PC-9 (cell line): ENCODE measurements around the gene MGRN1. TPM values are rescaled to one million over a fixed set of nuclear protein-coding genes. Genes with fewer than 3 reads are reported as not detected.

Source experiments
- BruUV-seq: library from RNA; stranded (reverse); fragments of 400-500 nt; replicated peaks from 2 replicates; lab custom pipeline; 2021; lab: Mats Ljungman, UMichigan
- CTCF ChIA-PET: fragments of 300-600 bp; sonication (Branson Sonifier 250); formaldehyde crosslinking; loops from one replicate; lab custom pipeline; 2022; ENCODE audit warnings: antibody characterized with exemption; lab: Charles Lee
- POLR2A ChIA-PET: fragments of 300-600 bp; sonication (Branson Sonifier 250); formaldehyde crosslinking; loops from one replicate; lab custom pipeline; 2022; ENCODE audit warnings: antibody characterized with exemption; ENCODE audit not compliant: unreplicated experiment; lab: Charles Lee
- DNase-seq, 2 experiments: peaks; one replicate each; pipeline versions ENCODE4 v3.0.0 to v3.0.0-alpha.2; 2015 to 2022; ENCODE audit warnings: mixed read lengths in 1 of 2
- H2AFZ ChIP-seq: fragments of 200-600 bp; sonication (generic); 2 replicates; pipeline ENCODE4 v1.8.1; 2017; ENCODE audit warnings: antibody characterized with exemption
- H3F3A ChIP-seq: fragments of 200-600 bp; sonication (generic); 2 replicates; pipeline ENCODE4 v1.8.1; 2017; ENCODE audit warnings: antibody characterized with exemption, mild to moderate bottlenecking, low read depth; ENCODE audit not compliant: insufficient read depth
- H3K27ac ChIP-seq: fragments of 200-600 bp; sonication (generic); 2 replicates; pipeline ENCODE4 v1.6.1; 2016; ENCODE audit warnings: mixed run types
- H3K27me3 ChIP-seq: fragments of 200-600 bp; sonication (generic); 2 replicates; pipeline ENCODE4 v1.6.1; 2016; ENCODE audit warnings: low read depth, mixed run types; ENCODE audit not compliant: insufficient read depth
- H3K36me3 ChIP-seq: fragments of 200-600 bp; sonication (generic); 2 replicates; pipeline ENCODE4 v1.6.1; 2016; ENCODE audit warnings: low read depth, mixed run types
- H3K4me1 ChIP-seq: fragments of 200-600 bp; sonication (generic); replicated peaks from 2 replicates; pipeline ENCODE4 v1.6.1; 2016; ENCODE audit warnings: mixed run types; ENCODE audit not compliant: insufficient read depth
- H3K4me2 ChIP-seq: fragments of 200-600 bp; sonication (generic); 2 replicates; pipeline ENCODE4 v1.6.1; 2017; ENCODE audit warnings: mixed run types
- H3K4me3 ChIP-seq: fragments of 200-600 bp; sonication (generic); 2 replicates; pipeline ENCODE4 v1.6.1; 2016; ENCODE audit warnings: mixed run types
- H3K79me2 ChIP-seq: fragments of 200-600 bp; sonication (generic); 2 replicates; pipeline ENCODE4 v1.6.1; 2017; ENCODE audit warnings: low read depth, mixed run types
- H3K9me2 ChIP-seq: fragments of 200-600 bp; sonication (generic); 2 replicates; pipeline ENCODE4 v1.8.1; 2017; ENCODE audit warnings: mild to moderate bottlenecking; ENCODE audit not compliant: insufficient read depth
- H3K9me3 ChIP-seq: fragments of 200-600 bp; sonication (generic); 2 replicates; pipeline ENCODE4 v1.8.1; 2016; ENCODE audit warnings: low read depth; ENCODE audit not compliant: insufficient read depth
- H4K20me1 ChIP-seq: fragments of 200-600 bp; sonication (generic); 2 replicates; pipeline ENCODE4 v1.8.1; 2017; ENCODE audit not compliant: insufficient read depth
- CTCF ChIP-seq: fragments of 200-600 bp; sonication (generic); conservative IDR thresholded peaks from 2 replicates; pipeline ENCODE4 v1.6.1; 2017; ENCODE audit warnings: mixed run types, antibody characterized with exemption, mild to moderate bottlenecking, moderate library complexity
- EZH2 ChIP-seq: fragments of 200-600 bp; sonication (generic); IDR thresholded peaks from 2 replicates; pipeline ENCODE4 v1.8.0; 2017; ENCODE audit warnings: antibody characterized with exemption, low read depth
- intact Hi-C: fragments of 100-400 bp; cut with micrococcal nuclease; formaldehyde crosslinking; loops from one replicate; pipeline ENCODE4 v1.10.0; 2022; ENCODE audit not compliant: unreplicated experiment
- total RNA-seq: library from RNA; stranded (reverse); gene quantifications from 2 replicates; pipeline ENCODE4 v1.2.3, GENCODE V29; 2021

Gene MGRN1
- total RNA-seq, 1 experiment from 2014 or later: 70.4 TPM

DNA sequence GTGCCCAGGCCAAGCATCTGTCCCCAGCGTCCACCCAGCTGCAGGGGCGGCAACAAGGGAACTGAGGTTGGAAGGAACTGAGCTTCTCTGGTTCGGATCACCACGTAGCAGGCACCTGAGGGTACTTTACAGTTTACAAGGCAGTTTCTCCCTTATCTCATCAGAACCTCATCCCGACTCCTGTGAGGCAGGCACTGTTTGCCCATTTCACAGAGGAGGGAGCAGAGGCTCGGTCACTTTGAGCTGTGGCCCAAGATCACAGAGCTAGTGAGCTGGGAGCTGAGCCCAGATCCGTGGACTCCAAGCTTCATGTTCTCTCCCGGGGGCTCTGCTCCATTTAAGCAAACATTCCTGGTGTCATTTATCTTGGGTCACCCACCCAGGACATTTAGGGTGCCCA is 25.1 kb upstream of the MGRN1 start:
- CTCF ChIA-PET: no interaction called here
- TF ChIP-seq EZH2: no peak
- BruUV-seq: no TSS peak

GRCh38 chr16:4601036-4601863 is 23.4 kb upstream of the MGRN1 start:
- H3K79me2 ChIP-seq: no peaks in the 10 kb centered on the region
- H4K20me1 ChIP-seq: peaks cover 4% of the 10 kb centered on the region; the same call in 1 of the 2 replicates
- 0 out of 2 replicates have a peak, but pooled peaks cover 4% of the 10 kb centered on the region for H3F3A ChIP-seq
- H2AFZ ChIP-seq: no peak overlapping the region
- H3K4me2 ChIP-seq: no peak overlapping the region
- peaks cover 32% of the 10 kb centered on the region for H3K27me3 ChIP-seq
- BruUV-seq: no TSS peak
- no peaks in the 10 kb centered on the region for H3K36me3 ChIP-seq
- DNase-seq: no peak
- intact Hi-C loops: no loop called here
- TF ChIP-seq CTCF: no peak
- TF ChIP-seq EZH2: no peak
- CTCF ChIA-PET: no interaction called here
- H3K4me1 ChIP-seq: no peaks in the 10 kb centered on the region
- H3K9me3 ChIP-seq: no peaks in the 10 kb centered on the region
- POLR2A ChIA-PET: no interaction called here
- H3K27ac ChIP-seq: no peak overlapping the region
- no peak overlapping the region for H3K4me3 ChIP-seq
- H3K9me2 ChIP-seq: no peaks in the 10 kb centered on the region

More for the DNA sequence above, 25.1 kb upstream of the MGRN1 start:
- 0 out of 2 replicates have a peak, but pooled peaks cover 4% of the 10 kb centered on the region for H3F3A ChIP-seq
- no peaks in the 10 kb centered on the region for H4K20me1 ChIP-seq
- no peaks in the 10 kb centered on the region for H3K79me2 ChIP-seq
- POLR2A ChIA-PET: no interaction called here
- H3K36me3 ChIP-seq: no peaks in the 10 kb centered on the region
- H3K9me2 ChIP-seq: no peaks in the 10 kb centered on the region
- H3K27ac ChIP-seq: no peak overlapping the region
- H3K9me3 ChIP-seq: no peaks in the 10 kb centered on the region
- H2AFZ ChIP-seq: no peak overlapping the region
- no peak for DNase-seq
- no peaks in the 10 kb centered on the region for H3K4me1 ChIP-seq
- peaks cover 49% of the 10 kb centered on the region for H3K27me3 ChIP-seq
- H3K4me2 ChIP-seq: no peak overlapping the region
- intact Hi-C loops: no loop called here
- H3K4me3 ChIP-seq: no peak overlapping the region

GRCh38 chr16:4601864-4602186 is 22.8 kb upstream of the MGRN1 start:
- POLR2A ChIA-PET: no interaction called here
- no peak overlapping the region for H2AFZ ChIP-seq
- H3K9me3 ChIP-seq: no peaks in the 10 kb centered on the region
- no peak for DNase-seq
- H3K27me3 ChIP-seq: peaks cover 27% of the 10 kb centered on the region
- no TSS peak for BruUV-seq
- no peak overlapping the region for H3K27ac ChIP-seq
- no peak overlapping the region for H3K4me3 ChIP-seq
- no peaks in the 10 kb centered on the region for H3K79me2 ChIP-seq
- CTCF ChIA-PET: no interaction called here
- no peaks in the 10 kb centered on the region for H3K4me1 ChIP-seq
- intact Hi-C loops: no loop called here
- TF ChIP-seq EZH2: no peak
- TF ChIP-seq CTCF: no peak
- H4K20me1 ChIP-seq: peaks cover 4% of the 10 kb centered on the region; the same call in 1 of the 2 replicates
- H3F3A ChIP-seq: 0 out of 2 replicates have a peak, but pooled peaks cover 4% of the 10 kb centered on the region
- H3K4me2 ChIP-seq: no peak overlapping the region
- no peaks in the 10 kb centered on the region for H3K9me2 ChIP-seq
- no peaks in the 10 kb centered on the region for H3K36me3 ChIP-seq
